HEK293T (cell line): ENCODE data around the gene DUSP6.

ENCODE experiments used
- BHLHE40 ChIP-seq: fragments of 450-650 bp; IDR thresholded peaks from 2 replicates; pipeline ENCODE4 v1.6.1; 2016; ENCODE audit warnings: mild to moderate bottlenecking, moderate library complexity, borderline replicate concordance
- ELF4 ChIP-seq: fragments of 450-650 bp; IDR thresholded peaks from 2 replicates; pipeline ENCODE4 v1.6.1; 2017; ENCODE audit warnings: antibody characterized with exemption
- FOXK2 ChIP-seq: fragments of 450-650 bp; IDR thresholded peaks from 2 replicates; pipeline ENCODE4 v1.6.1; 2016; ENCODE audit warnings: mild to moderate bottlenecking
- L3MBTL2 ChIP-seq: fragments of 450-650 bp; conservative IDR thresholded peaks from 2 replicates; pipeline ENCODE4 v1.6.1; 2016; ENCODE audit warnings: mild to moderate bottlenecking
- SP1 ChIP-seq: fragments of 450-650 bp; IDR thresholded peaks from 2 replicates; pipeline ENCODE4 v1.6.1; 2017
- SUZ12 ChIP-seq: fragments of 450-650 bp; IDR thresholded peaks from 2 replicates; pipeline ENCODE4 v1.6.1; 2016; ENCODE audit warnings: mild to moderate bottlenecking

- no peak for TF ChIP-seq SP1
- no peak for TF ChIP-seq SUZ12
- no peak for TF ChIP-seq BHLHE40
- no peak for TF ChIP-seq ELF4
- no peak for TF ChIP-seq FOXK2
- TF ChIP-seq L3MBTL2, result no peak
These were observed 32.7 kb downstream of the DUSP6 start for GRCh38 chr12:89319606-89320005.
